ENCODE data around the gene MC1R.

- TF ChIP-seq CTCF (IDR thresholded peaks at IDR 0.05; ENCODE audit: low read depth, low read length) (peak; percentile 59), POLR2A (IDR thresholded peaks at IDR 0.05; ENCODE audit: extremely low read depth, insufficient read length) (peak; percentile 67), MYC (IDR thresholded peaks at IDR 0.05; ENCODE audit: low read depth, low read length) (peak; percentile 91), MAX (IDR thresholded peaks at IDR 0.05; ENCODE audit: low read depth, low read length) (peak; percentile 87)
Observed at GRCh38 chr16:89918453-89919347, at the start of gene MC1R.
